Hepatocyte (in vitro differentiated cells): ENCODE results near the gene LRRK2. TPM values are rescaled to one million over a fixed set of nuclear protein-coding genes. Genes with fewer than 3 reads are reported as not detected.

Experiments used
- DNase-seq: peaks from one replicate; pipeline ENCODE4 v3.0.0-alpha.2; 2016; ENCODE audit warnings: low spot score
- H2AFZ ChIP-seq: fragments of 200-600 bp; sonication (generic); 2 replicates; pipeline ENCODE4 v1.6.0; 2016; ENCODE audit warnings: antibody characterized with exemption, mild to moderate bottlenecking
- H3K27ac ChIP-seq: fragments of 200-600 bp; sonication (generic); 2 replicates; pipeline ENCODE4 v1.5.1; 2016; ENCODE audit warnings: mild to moderate bottlenecking
- H3K27me3 ChIP-seq: fragments of 200-600 bp; sonication (generic); 2 replicates; pipeline ENCODE4 v1.6.1; 2016
- H3K36me3 ChIP-seq: fragments of 200-600 bp; sonication (generic); replicated peaks from 2 replicates; pipeline ENCODE4 v1.5.1; 2016; ENCODE audit warnings: low read depth; ENCODE audit not compliant: insufficient read depth
- H3K4me1 ChIP-seq: fragments of 200-600 bp; sonication (generic); 2 replicates; pipeline ENCODE4 v1.5.1; 2016; ENCODE audit warnings: mild to moderate bottlenecking, moderate library complexity; ENCODE audit not compliant: insufficient read depth
- H3K4me2 ChIP-seq: fragments of 200-600 bp; sonication (generic); 2 replicates; pipeline ENCODE4 v1.6.0; 2016
- H3K4me3 ChIP-seq: fragments of 200-600 bp; sonication (generic); 2 replicates; pipeline ENCODE4 v1.5.1; 2016; ENCODE audit warnings: mild to moderate bottlenecking
- H3K79me2 ChIP-seq: fragments of 200-600 bp; sonication (generic); 2 replicates; pipeline ENCODE4 v1.6.0; 2017; ENCODE audit warnings: mild to moderate bottlenecking
- H3K9me2 ChIP-seq: fragments of 200-600 bp; sonication (generic); replicated peaks from 2 replicates; pipeline ENCODE4 v1.6.0; 2017; ENCODE audit warnings: mild to moderate bottlenecking; ENCODE audit not compliant: insufficient read depth
- H3K9me3 ChIP-seq: fragments of 200-600 bp; sonication (generic); 2 replicates; pipeline ENCODE4 v1.5.1; 2016; ENCODE audit warnings: low read depth, mild to moderate bottlenecking
- H4K20me1 ChIP-seq: fragments of 200-600 bp; sonication (generic); 2 replicates; pipeline ENCODE4 v1.6.0; 2016; ENCODE audit warnings: mild to moderate bottlenecking; ENCODE audit not compliant: insufficient read depth, poor library complexity, severe bottlenecking
- EZH2 ChIP-seq: fragments of 200-600 bp; sonication (generic); IDR thresholded peaks from 2 replicates; pipeline ENCODE4 v1.6.1; 2016; ENCODE audit warnings: antibody characterized with exemption, mild to moderate bottlenecking, borderline replicate concordance
- EZH2phosphoT487 ChIP-seq: fragments of 200-600 bp; sonication (generic); IDR thresholded peaks from one replicate; pipeline ENCODE4 v1.6.1; 2018; ENCODE audit warnings: antibody characterized with exemption, mild to moderate bottlenecking, low read depth, moderate library complexity; ENCODE audit not compliant: unreplicated experiment, severe bottlenecking
- WGBS: methylation state at CpG from one replicate; pipeline ENCODE4 v1.1.6; 2016; ENCODE audit warnings: low lambda C conversion rate; ENCODE audit errors: missing lambda C conversion rate; 5-methylcytosine and 5-hydroxymethylcytosine counted together
- polyA plus RNA-seq: library from polyadenylated mRNA; unstranded; fragments of >200 nt; fragmentation: Nextera tagmentation; extraction: Ambion mirVana; gene quantifications from 2 replicates; pipeline ENCODE4 v1.2.1, GENCODE V29; 2016
- total RNA-seq: library from RNA; depleted of rRNA; stranded (reverse); fragments of >200 nt; gene quantifications from 2 replicates; pipeline ENCODE4 v1.2.3, GENCODE V29; 2014
- TF ChIP-seq, protein P1 (sequence below): fragments of 200-600 bp; sonication (generic); IDR thresholded peaks from 2 replicates; pipeline ENCODE4 v1.5.1; 2016; ENCODE audit warnings: antibody characterized with exemption, mild to moderate bottlenecking; ENCODE audit not compliant: poor library complexity

The LRRK2 gene
- total and polyA plus RNA-seq, 2 experiments from 2014 or later: 0.76 to 4.9 TPM

DNA sequence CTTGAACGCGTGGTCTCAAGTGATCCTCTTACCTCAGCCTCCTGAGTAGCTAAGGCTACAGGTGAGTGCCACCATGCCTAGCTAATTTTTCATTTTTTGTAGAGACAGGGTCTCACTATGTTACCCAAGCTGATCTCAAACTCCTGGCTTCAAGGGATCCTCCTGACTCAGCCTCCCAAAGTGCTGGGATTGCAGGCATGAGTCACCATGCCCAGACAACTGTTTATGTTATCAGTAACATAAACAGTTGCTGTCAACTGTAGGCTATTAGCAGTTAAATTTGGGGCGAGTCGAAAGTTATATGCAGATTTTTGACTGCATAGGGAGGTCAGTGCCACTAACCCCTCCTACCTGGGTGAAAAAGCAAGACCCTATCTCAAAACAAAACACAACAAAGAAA is 26.2 kb upstream of the LRRK2 start:
- Histone ChIP-seq H4K20me1 (no peaks in the 10 kb centered on the region), H3K27ac (no peak overlapping the region), H3K27me3 (no peaks in the 10 kb centered on the region), H3K4me1 (no peaks in the 10 kb centered on the region), H3K36me3 (no peaks in the 10 kb centered on the region), H3K4me2 (no peak overlapping the region), H3K79me2 (no peaks in the 10 kb centered on the region), H3K4me3 (no peak overlapping the region), H2AFZ (no peak overlapping the region), H3K9me3 (no peaks in the 10 kb centered on the region), H3K9me2 (no peaks in the 10 kb centered on the region)
- WGBS: 81% methylated on average over 4 of the region's 4 CpGs
- no peak for DNase-seq
- TF ChIP-seq, protein P1, sequence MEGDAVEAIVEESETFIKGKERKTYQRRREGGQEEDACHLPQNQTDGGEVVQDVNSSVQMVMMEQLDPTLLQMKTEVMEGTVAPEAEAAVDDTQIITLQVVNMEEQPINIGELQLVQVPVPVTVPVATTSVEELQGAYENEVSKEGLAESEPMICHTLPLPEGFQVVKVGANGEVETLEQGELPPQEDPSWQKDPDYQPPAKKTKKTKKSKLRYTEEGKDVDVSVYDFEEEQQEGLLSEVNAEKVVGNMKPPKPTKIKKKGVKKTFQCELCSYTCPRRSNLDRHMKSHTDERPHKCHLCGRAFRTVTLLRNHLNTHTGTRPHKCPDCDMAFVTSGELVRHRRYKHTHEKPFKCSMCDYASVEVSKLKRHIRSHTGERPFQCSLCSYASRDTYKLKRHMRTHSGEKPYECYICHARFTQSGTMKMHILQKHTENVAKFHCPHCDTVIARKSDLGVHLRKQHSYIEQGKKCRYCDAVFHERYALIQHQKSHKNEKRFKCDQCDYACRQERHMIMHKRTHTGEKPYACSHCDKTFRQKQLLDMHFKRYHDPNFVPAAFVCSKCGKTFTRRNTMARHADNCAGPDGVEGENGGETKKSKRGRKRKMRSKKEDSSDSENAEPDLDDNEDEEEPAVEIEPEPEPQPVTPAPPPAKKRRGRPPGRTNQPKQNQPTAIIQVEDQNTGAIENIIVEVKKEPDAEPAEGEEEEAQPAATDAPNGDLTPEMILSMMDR: no peak
- no peak for TF ChIP-seq EZH2phosphoT487

DNA sequence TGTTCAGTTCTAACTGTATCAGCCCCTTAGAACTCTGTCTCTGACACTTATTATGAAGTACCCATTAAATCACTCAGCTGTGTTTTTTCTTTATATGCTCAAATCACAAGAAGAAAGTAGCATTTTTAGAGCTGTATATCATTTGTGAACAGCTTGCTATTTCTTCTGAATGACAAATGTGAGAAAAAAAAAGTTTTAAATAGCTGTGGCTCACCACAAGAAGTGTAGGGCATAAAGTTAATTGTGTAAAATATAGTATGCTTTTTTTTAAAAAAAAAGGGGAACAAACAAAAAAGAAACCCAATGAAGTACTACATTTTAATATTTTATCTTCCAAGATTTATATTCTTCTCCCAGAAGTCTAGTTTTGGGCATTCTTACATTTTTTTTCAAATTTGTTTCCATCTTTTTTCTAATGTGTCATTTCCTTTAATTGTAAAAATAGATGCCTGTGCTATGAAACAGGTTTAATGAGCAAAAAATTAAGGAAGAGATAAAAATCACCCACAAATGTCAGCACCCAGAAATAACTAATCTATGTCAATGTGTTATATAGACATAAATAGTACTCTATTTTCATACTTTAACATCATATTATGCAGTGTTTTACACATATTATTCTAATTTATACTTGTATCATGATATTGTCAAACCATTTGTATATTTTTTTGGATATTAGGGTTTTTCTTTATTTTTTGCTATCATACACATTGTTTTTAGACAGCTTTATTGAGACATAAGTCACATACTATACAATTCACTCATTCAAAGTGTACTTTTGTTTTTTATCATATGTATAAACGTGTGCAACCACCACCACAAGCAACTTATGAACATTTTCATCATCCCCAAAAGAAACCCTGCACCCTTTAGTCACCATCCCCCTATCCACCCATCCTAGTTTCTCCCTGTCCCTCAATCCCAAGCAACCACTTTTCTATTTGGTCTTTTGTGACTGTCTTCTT is 22.4 kb upstream of the LRRK2 start:
- no peak overlapping the region for H3K4me2 ChIP-seq
- TF ChIP-seq EZH2phosphoT487 (no peak), EZH2 (no peak)
- TF ChIP-seq, protein P1: no peak
- H3K9me2 ChIP-seq: no peaks in the 10 kb centered on the region
- no peaks in the 10 kb centered on the region for H3K79me2 ChIP-seq
- H2AFZ ChIP-seq: no peak overlapping the region
- DNase-seq: no peak
- H3K27me3 ChIP-seq: no peaks in the 10 kb centered on the region
- H3K36me3 ChIP-seq: no peaks in the 10 kb centered on the region
- H3K27ac ChIP-seq: no peak overlapping the region
- no peaks in the 10 kb centered on the region for H3K4me1 ChIP-seq
- 78% methylated on average over 1 of the region's 1 CpG for WGBS
- H3K9me3 ChIP-seq: no peaks in the 10 kb centered on the region
- no peak overlapping the region for H3K4me3 ChIP-seq
- no peaks in the 10 kb centered on the region for H4K20me1 ChIP-seq

DNA sequence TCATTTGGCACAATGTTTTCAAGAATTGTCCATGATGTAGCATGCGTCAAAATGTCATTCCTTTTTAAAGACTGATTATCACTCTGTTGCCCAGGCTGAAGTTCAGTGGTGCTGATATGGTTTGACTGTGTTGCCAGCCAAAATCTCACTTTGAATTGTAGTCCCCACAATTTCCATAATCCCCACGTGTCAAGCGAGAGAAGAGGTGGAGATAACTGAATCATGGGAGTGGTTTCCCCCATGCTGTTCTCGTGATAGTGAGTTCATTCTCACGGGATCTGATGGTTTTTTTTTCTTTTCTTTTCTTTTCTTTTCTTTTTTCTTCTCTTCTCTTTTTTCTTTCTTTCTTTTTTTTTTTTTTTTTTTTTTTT is 21.8 kb upstream of the LRRK2 start:
- WGBS: 80% methylated on average over 5 of the region's 5 CpGs
- H3K79me2 ChIP-seq: no peaks in the 10 kb centered on the region
- H3K4me2 ChIP-seq: no peak overlapping the region

More for the DNA sequence above, 21.8 kb upstream of the LRRK2 start:
- DNase-seq: no peak
- H3K27me3 ChIP-seq: no peaks in the 10 kb centered on the region
- no peaks in the 10 kb centered on the region for H3K4me1 ChIP-seq
- no peaks in the 10 kb centered on the region for H4K20me1 ChIP-seq
- H3K27ac ChIP-seq: no peak overlapping the region
- no peak overlapping the region for H2AFZ ChIP-seq
- no peak for TF ChIP-seq EZH2phosphoT487
- TF ChIP-seq, protein P1: no peak
- no peak for TF ChIP-seq EZH2
- H3K36me3 ChIP-seq: no peaks in the 10 kb centered on the region
- H3K9me2 ChIP-seq: no peaks in the 10 kb centered on the region
- no peaks in the 10 kb centered on the region for H3K9me3 ChIP-seq
- no peak overlapping the region for H3K4me3 ChIP-seq
